Endothelial cell of umbilical vein (primary cell): ENCODE data around the gene PLCD3.

Experiments used
- CTCF ChIP-seq, 2 donors: IDR thresholded peaks; 1 replicate in 1 of 2; 2 replicates in 1 of 2; pipeline ENCODE4 v1.5.1; 2011; ENCODE audit warnings: low read length in 2 of 2, mild to moderate bottlenecking in 2 of 2, moderate library complexity in 2 of 2, control low read depth in 1 of 2, inconsistent platforms in 1 of 2, low read depth in 1 of 2; ENCODE audit not compliant: insufficient read depth in 1 of 2; ENCODE audit errors: extremely low read depth in 1 of 2
- EZH2 ChIP-seq: IDR thresholded peaks from 2 replicates; pipeline ENCODE4 v1.6.1; 2012; ENCODE audit warnings: borderline replicate concordance, low read depth, mild to moderate bottlenecking, moderate library complexity, low read length, inconsistent platforms; ENCODE audit not compliant: severe bottlenecking
- MAX ChIP-seq: IDR thresholded peaks from 2 replicates; pipeline ENCODE4 v1.6.1; 2011; ENCODE audit not compliant: insufficient read depth, insufficient read length
- POLR2A ChIP-seq: IDR thresholded peaks from 2 replicates; pipeline ENCODE4 v1.6.1; 2012; ENCODE audit warnings: low read depth, mild to moderate bottlenecking, control low read depth, low read length
- POLR2AphosphoS5 ChIP-seq: IDR thresholded peaks from 2 replicates; pipeline ENCODE4 v1.6.1; 2012; ENCODE audit warnings: low read depth, mild to moderate bottlenecking, control low read depth, low read length, moderate library complexity; ENCODE audit not compliant: insufficient read depth

GRCh38 chr17:45106096-45106495 is 26.2 kb downstream of the PLCD3 start:
- TF ChIP-seq EZH2 (no peak), CTCF (IDR thresholded peaks at IDR 0.05; ENCODE audit: extremely low read depth in 1 of 2, insufficient read depth in 1 of 2, low read depth in 1 of 2, low read length in 2 of 2) (no peak), POLR2AphosphoS5 (no peak), POLR2A (no peak), MAX (no peak)
